Measurements from ENCODE around the gene MATK.

GRCh38 chr19:3771906-3772455, 14.2 kb downstream of the MATK start, which contains the start of gene RAX2:
- TF ChIP-seq CTCF (IDR thresholded peaks at IDR 0.05) = no peak
- TF ChIP-seq POLR2A (IDR thresholded peaks at IDR 0.05) = no peak

Data from sigmoid colon (tissue), 3 donors.